Measurements from ENCODE around the gene SBF2.

DNA sequence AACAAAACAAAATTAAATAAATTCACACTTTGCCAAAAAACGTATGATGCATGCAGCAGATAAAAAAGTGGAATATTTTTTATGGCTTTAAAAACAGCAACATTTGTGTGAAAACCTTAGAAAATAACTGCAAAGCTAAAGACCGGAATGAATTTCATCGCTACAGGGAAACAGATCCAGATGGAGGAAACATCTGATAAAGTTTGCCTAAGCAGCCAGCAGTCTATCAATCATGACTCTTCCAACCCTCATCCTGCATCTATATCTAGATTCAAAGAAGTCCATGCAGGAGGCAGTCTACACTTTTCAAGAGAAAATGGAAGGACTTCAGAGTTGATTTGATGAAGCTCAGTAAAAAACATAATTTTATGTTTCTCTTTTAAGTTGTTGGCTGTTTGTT, 503.3 kb downstream of the SBF2 start:
- TF ChIP-seq, protein P1, sequence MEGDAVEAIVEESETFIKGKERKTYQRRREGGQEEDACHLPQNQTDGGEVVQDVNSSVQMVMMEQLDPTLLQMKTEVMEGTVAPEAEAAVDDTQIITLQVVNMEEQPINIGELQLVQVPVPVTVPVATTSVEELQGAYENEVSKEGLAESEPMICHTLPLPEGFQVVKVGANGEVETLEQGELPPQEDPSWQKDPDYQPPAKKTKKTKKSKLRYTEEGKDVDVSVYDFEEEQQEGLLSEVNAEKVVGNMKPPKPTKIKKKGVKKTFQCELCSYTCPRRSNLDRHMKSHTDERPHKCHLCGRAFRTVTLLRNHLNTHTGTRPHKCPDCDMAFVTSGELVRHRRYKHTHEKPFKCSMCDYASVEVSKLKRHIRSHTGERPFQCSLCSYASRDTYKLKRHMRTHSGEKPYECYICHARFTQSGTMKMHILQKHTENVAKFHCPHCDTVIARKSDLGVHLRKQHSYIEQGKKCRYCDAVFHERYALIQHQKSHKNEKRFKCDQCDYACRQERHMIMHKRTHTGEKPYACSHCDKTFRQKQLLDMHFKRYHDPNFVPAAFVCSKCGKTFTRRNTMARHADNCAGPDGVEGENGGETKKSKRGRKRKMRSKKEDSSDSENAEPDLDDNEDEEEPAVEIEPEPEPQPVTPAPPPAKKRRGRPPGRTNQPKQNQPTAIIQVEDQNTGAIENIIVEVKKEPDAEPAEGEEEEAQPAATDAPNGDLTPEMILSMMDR (conservative IDR thresholded peaks at IDR 0.05), result no peak
- no peak for TF ChIP-seq ZFX (IDR thresholded peaks at IDR 0.05)

Data from C4-2B (cell line).